Measurements from ENCODE around the gene TTC3.
"Not testable (repeated sequence)": the region's sequence is repeated elsewhere in the genome, so short reads cannot be mapped to it uniquely, and the experiment has no call there.

DNA sequence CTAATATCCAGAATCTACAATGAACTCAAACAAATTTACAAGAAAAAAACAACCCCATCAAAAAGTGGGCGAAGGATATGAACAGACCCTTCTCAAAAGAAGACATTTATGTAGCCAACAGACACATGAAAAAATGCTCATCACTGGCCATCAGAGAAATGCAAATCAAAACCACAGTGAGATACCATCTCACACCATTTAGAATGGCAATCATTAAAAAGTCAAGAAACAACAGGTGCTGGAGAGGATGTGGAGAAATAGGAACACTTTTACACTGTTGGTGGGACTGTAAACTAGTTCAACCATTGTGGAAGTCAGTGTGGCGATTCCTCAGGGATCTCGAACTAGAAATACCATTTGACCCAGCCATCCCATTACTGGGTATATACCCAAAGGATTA, 41.2 kb downstream of the TTC3 start:
- TF ChIP-seq EZH2 (IDR thresholded peaks at IDR 0.05); POLR2AphosphoS5 (IDR thresholded peaks at IDR 0.05; ENCODE audit: borderline replicate concordance, low read depth, low read length); FOXP2 (optimal IDR thresholded peaks at IDR 0.05; ENCODE audit: control extremely low read depth, extremely low read length, insufficient read depth): not testable (repeated sequence)
